H9 (cell line): Measurements from ENCODE around the gene TRPM3. TPM values are rescaled to one million over a fixed set of nuclear protein-coding genes. Genes with fewer than 3 reads are reported as not detected.

Experiments
- DNase-seq: peaks from one replicate; pipeline ENCODE4 v3.0.0-alpha.2; 2017
- H2AFZ ChIP-seq: one replicate; pipeline ENCODE4 v1.6.1; 2013; ENCODE audit warnings: mild to moderate bottlenecking, low read length, control low read depth, moderate library complexity
- H2AK5ac ChIP-seq: 2 replicates; pipeline ENCODE4 v1.6.1; 2013; ENCODE audit warnings: low read length, control low read depth, mixed read lengths; ENCODE audit not compliant: insufficient read length
- H2BK120ac ChIP-seq: one replicate; pipeline ENCODE4 v1.6.1; 2013; ENCODE audit warnings: low read depth, mild to moderate bottlenecking, low read length, control low read depth, inconsistent platforms; ENCODE audit not compliant: poor library complexity, severe bottlenecking
- H2BK12ac ChIP-seq: 2 replicates; pipeline ENCODE4 v1.6.1; 2013; ENCODE audit warnings: low read length, control low read depth, mixed read lengths, low read depth; ENCODE audit not compliant: insufficient read length
- H2BK15ac ChIP-seq: 2 replicates; pipeline ENCODE4 v1.6.1; 2013; ENCODE audit warnings: low read depth, low read length, control low read depth
- H2BK20ac ChIP-seq: one replicate; pipeline ENCODE4 v1.6.1; 2013; ENCODE audit warnings: low read depth, mild to moderate bottlenecking, low read length, control low read depth, inconsistent platforms; ENCODE audit not compliant: poor library complexity, severe bottlenecking
- H2BK5ac ChIP-seq: 2 replicates; pipeline ENCODE4 v1.6.1; 2013; ENCODE audit warnings: low read length, control low read depth, mixed read lengths; ENCODE audit not compliant: insufficient read length
- H3K14ac ChIP-seq: 2 replicates; pipeline ENCODE4 v1.6.1; 2013; ENCODE audit warnings: low read length, control low read depth; ENCODE audit not compliant: insufficient read depth
- H3K18ac ChIP-seq: 2 replicates; pipeline ENCODE4 v1.6.1; 2013; ENCODE audit warnings: low read depth, mild to moderate bottlenecking, mixed read lengths, low read length, control low read depth; ENCODE audit not compliant: insufficient read length
- H3K23ac ChIP-seq: 2 replicates; pipeline ENCODE4 v1.6.1; 2013; ENCODE audit warnings: low read length, control low read depth, mixed read lengths, low read depth; ENCODE audit not compliant: insufficient read length
- H3K23me2 ChIP-seq: 2 replicates; pipeline ENCODE4 v1.6.1; 2013; ENCODE audit warnings: low read depth, mild to moderate bottlenecking, mixed read lengths, low read length, control low read depth; ENCODE audit not compliant: insufficient read length, poor library complexity, severe bottlenecking
- H3K27ac ChIP-seq: 2 replicates; pipeline ENCODE4 v1.5.1; 2013; ENCODE audit warnings: low read length, control low read depth, mixed read lengths, low read depth; ENCODE audit not compliant: insufficient read length
- H3K27me3 ChIP-seq: 2 replicates; pipeline ENCODE4 v1.6.1; 2013; ENCODE audit warnings: low read length, control low read depth, inconsistent platforms; ENCODE audit not compliant: insufficient read depth
- H3K4ac ChIP-seq: 2 replicates; pipeline ENCODE4 v1.6.1; 2013; ENCODE audit warnings: low read depth, mild to moderate bottlenecking, control low read depth, inconsistent platforms, low read length, moderate library complexity
- H3K4me1 ChIP-seq: 2 replicates; pipeline ENCODE4 v1.6.1; 2013; ENCODE audit warnings: low read length, control low read depth, inconsistent platforms; ENCODE audit not compliant: insufficient read depth
- H3K4me2 ChIP-seq: 2 replicates; pipeline ENCODE4 v1.6.1; 2013; ENCODE audit warnings: low read length, control low read depth, mixed read lengths; ENCODE audit not compliant: insufficient read length, insufficient read depth
- H3K56ac ChIP-seq: 2 replicates; pipeline ENCODE4 v1.6.1; 2013; ENCODE audit warnings: low read depth, mild to moderate bottlenecking, mixed read lengths, low read length, control low read depth; ENCODE audit not compliant: insufficient read length
- H3K79me1 ChIP-seq: 2 replicates; pipeline ENCODE4 v1.6.1; 2013; ENCODE audit warnings: low read depth, mild to moderate bottlenecking, moderate library complexity, low read length, control low read depth, inconsistent platforms; ENCODE audit not compliant: insufficient read depth, poor library complexity, severe bottlenecking
- H3K79me2 ChIP-seq: 2 replicates; pipeline ENCODE4 v1.6.1; 2013; ENCODE audit warnings: low read length, control low read depth, inconsistent platforms; ENCODE audit not compliant: insufficient read depth
- H3K9ac ChIP-seq: 2 replicates; pipeline ENCODE4 v1.6.1; 2013; ENCODE audit warnings: low read length, control low read depth, mixed read lengths; ENCODE audit not compliant: insufficient read length; ENCODE audit errors: extremely low read depth
- H3K9me3 ChIP-seq: one replicate; pipeline ENCODE4 v1.6.1; 2013; ENCODE audit warnings: low read depth, low read length, inconsistent platforms; ENCODE audit not compliant: control insufficient read depth
- H3T11ph ChIP-seq: one replicate; pipeline ENCODE4 v1.6.1; 2013; ENCODE audit warnings: mild to moderate bottlenecking, low read length, control low read depth, inconsistent platforms
- H4K20me1 ChIP-seq: one replicate; pipeline ENCODE4 v1.6.1; 2013; ENCODE audit not compliant: control insufficient read depth, insufficient read length, insufficient read depth
- H4K5ac ChIP-seq: 2 replicates; pipeline ENCODE4 v1.6.1; 2013; ENCODE audit warnings: low read depth, mild to moderate bottlenecking, mixed read lengths, low read length, control low read depth; ENCODE audit not compliant: insufficient read length
- H4K8ac ChIP-seq: replicated peaks from 2 replicates; pipeline ENCODE4 v1.6.1; 2013; ENCODE audit warnings: low read length, control low read depth, mixed read lengths, low read depth; ENCODE audit not compliant: insufficient read length
- H4K91ac ChIP-seq: 2 replicates; pipeline ENCODE4 v1.6.1; 2013; ENCODE audit warnings: low read depth, mild to moderate bottlenecking, moderate library complexity, mixed read lengths, low read length, control low read depth; ENCODE audit not compliant: insufficient read length
- H3K27ac Mint-ChIP-seq, 3 experiments: 2 replicates in 2 of 3; 3 replicates in 1 of 3; pipeline ENCODE4 v1.8.0; 2020 to 2021; ENCODE audit warnings: mixed read lengths in 3 of 3, mild to moderate bottlenecking in 1 of 3, moderate library complexity in 1 of 3
- H3K27me3 Mint-ChIP-seq: 2 replicates; pipeline ENCODE4 v1.8.0; 2021; ENCODE audit warnings: low read depth, mild to moderate bottlenecking, moderate library complexity, mixed read lengths
- H3K36me3 Mint-ChIP-seq, 3 experiments: 2 replicates in 2 of 3; 3 replicates in 1 of 3; pipeline ENCODE4 v1.8.0; 2020 to 2021; ENCODE audit warnings: low read depth in 3 of 3, mixed read lengths in 3 of 3; ENCODE audit not compliant: insufficient read depth in 1 of 3
- H3K4me1 Mint-ChIP-seq, 2 experiments: 2 replicates each; pipeline ENCODE4 v1.8.0; 2020; ENCODE audit warnings: mixed read lengths in 2 of 2
- H3K4me3 Mint-ChIP-seq, 2 experiments: 2 replicates in 1 of 2; 3 replicates in 1 of 2; pipeline ENCODE4 v1.8.0; 2020 to 2021; ENCODE audit warnings: mild to moderate bottlenecking in 2 of 2, mixed read lengths in 2 of 2, moderate library complexity in 1 of 2
- H3K9me3 Mint-ChIP-seq, 2 experiments: 2 replicates in 1 of 2; 3 replicates in 1 of 2; pipeline ENCODE4 v1.8.0; 2020; ENCODE audit warnings: mild to moderate bottlenecking in 2 of 2, mixed read lengths in 2 of 2, moderate library complexity in 1 of 2
- WGBS: extraction: QIAGEN DNeasy Blood & Tissue Kit; methylation state at CpG from one replicate; pipeline ENCODE4 v1.1.7; 2013; ENCODE audit warnings: missing lambda C conversion rate, low lambda C conversion rate, mixed read lengths; ENCODE audit not compliant: insufficient read length; ENCODE audit errors: extremely low coverage; 5-methylcytosine and 5-hydroxymethylcytosine counted together
- total RNA-seq: library from RNA; stranded (reverse); gene quantifications from 2 replicates; pipeline ENCODE4 v1.2.1, GENCODE V29; 2021
- TF ChIP-seq, protein P1 (sequence below): fragments of 200-600 bp; sonication (generic); conservative IDR thresholded peaks from 3 replicates; pipeline ENCODE4 v1.8.0; 2021; ENCODE audit warnings: antibody characterized with exemption, mild to moderate bottlenecking

The TRPM3 gene
- total RNA-seq, 1 experiment from 2014 or later: 10.3 TPM

DNA sequence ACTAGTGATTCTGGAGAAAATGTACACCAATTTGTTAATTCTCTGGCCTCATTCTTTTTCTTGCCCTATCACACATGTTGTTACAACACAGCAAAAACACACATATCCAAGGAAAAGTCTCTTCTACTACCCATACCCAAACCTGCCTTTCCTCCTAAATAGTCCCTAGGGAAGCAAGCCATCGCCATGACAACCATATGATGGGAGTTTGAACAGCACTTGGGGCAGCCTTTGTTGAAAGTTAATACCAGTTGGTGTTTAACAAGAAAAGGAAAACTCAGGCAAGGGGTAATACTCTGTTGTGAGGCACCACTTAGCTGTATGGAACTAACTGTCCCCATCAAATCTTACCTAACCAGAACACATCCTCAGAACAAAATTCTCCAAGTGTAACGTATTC lies 1.7 kb downstream of the TRPM3 start:
- no peak overlapping the region for H3T11ph ChIP-seq
- Mint-ChIP-seq H3K4me1 (peaks cover 84 to 87% of the 10 kb centered on the region in 2 experiments), H3K27ac (peak overlapping the region; percentile 51 to 99 (median 98); a peak in 6 of 7 replicates), H3K4me3 (peak overlapping the region; percentile 78 to 86), H3K27me3 (no peaks in the 10 kb centered on the region; the same call in 1 of the 2 replicates), H3K36me3 (0 out of 7 replicates have a peak, but pooled peaks cover 0 to 2% (median 0%) of the 10 kb centered on the region in 3 experiments), H3K9me3 (no peaks in the 10 kb centered on the region)
- H3K27me3 ChIP-seq: no peaks in the 10 kb centered on the region
- no peak overlapping the region for H3K9ac ChIP-seq
- no peak overlapping the region for H3K14ac ChIP-seq
- no peaks in the 10 kb centered on the region for H3K79me2 ChIP-seq
- WGBS: no CpG with 5 or more reads among the region's 2 CpGs
- DNase-seq: peak; percentile 36
- no peak overlapping the region for H2AFZ ChIP-seq
- peak overlapping the region; percentile 73 for H3K4me2 ChIP-seq
- TF ChIP-seq, protein P1, sequence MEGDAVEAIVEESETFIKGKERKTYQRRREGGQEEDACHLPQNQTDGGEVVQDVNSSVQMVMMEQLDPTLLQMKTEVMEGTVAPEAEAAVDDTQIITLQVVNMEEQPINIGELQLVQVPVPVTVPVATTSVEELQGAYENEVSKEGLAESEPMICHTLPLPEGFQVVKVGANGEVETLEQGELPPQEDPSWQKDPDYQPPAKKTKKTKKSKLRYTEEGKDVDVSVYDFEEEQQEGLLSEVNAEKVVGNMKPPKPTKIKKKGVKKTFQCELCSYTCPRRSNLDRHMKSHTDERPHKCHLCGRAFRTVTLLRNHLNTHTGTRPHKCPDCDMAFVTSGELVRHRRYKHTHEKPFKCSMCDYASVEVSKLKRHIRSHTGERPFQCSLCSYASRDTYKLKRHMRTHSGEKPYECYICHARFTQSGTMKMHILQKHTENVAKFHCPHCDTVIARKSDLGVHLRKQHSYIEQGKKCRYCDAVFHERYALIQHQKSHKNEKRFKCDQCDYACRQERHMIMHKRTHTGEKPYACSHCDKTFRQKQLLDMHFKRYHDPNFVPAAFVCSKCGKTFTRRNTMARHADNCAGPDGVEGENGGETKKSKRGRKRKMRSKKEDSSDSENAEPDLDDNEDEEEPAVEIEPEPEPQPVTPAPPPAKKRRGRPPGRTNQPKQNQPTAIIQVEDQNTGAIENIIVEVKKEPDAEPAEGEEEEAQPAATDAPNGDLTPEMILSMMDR: no peak
- H2BK120ac ChIP-seq: no peak overlapping the region
- H3K9me3 ChIP-seq: no peaks in the 10 kb centered on the region
- no peaks in the 10 kb centered on the region for H4K20me1 ChIP-seq
- no peak overlapping the region for H3K56ac ChIP-seq
- no peak overlapping the region for H3K4ac ChIP-seq
- H3K18ac ChIP-seq: peak overlapping the region; percentile 26
- no peak overlapping the region for H2BK5ac ChIP-seq
- H2AK5ac ChIP-seq: no peak overlapping the region
- H3K23ac ChIP-seq: no peak overlapping the region
- H4K5ac ChIP-seq: no peak overlapping the region
- no peaks in the 10 kb centered on the region for H3K79me1 ChIP-seq
- peak overlapping the region; percentile 97 for H3K27ac ChIP-seq
- no peak overlapping the region for H4K91ac ChIP-seq
- no peak overlapping the region for H2BK15ac ChIP-seq
- peaks cover 16% of the 10 kb centered on the region; the same call in 1 of the 2 replicates for H3K4me1 ChIP-seq
- H4K8ac ChIP-seq: no peak overlapping the region
- no peak overlapping the region for H2BK20ac ChIP-seq
- no peak overlapping the region for H2BK12ac ChIP-seq
- H3K23me2 ChIP-seq: peaks cover 20% of the 10 kb centered on the region
